IPS-NIHi11 (cell line): ENCODE measurements around the gene LRP1.

ENCODE experiments used
- DNase-seq: peaks from one replicate; pipeline ENCODE4 v3.0.0; 2012; ENCODE audit warnings: mixed read lengths, low spot score

LRP1 gene

GRCh38 chr12:57254506-57255280 lies 126.4 kb downstream of the LRP1 start:
- DNase-seq, result no peak

DNA sequence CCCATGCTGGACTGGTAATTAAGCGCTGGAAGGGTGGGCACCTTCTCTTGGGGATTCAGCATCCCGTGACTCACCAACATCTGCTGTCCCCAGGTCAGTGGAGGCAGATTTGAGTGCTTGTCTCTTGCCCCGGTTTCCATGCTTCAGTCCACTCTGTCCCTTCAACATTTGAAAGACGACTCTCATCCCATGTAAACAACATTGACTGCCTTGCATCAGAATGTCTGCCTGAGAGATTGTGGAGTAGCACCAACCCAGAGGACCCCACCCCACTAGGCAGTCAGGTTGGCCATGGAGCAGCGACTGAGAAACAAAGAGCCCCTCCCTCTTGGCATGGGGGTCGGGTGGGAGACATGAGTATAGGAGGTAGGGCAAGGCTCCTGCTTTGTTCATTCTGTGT lies 127.6 kb downstream of the LRP1 start:
- no peak for DNase-seq

DNA sequence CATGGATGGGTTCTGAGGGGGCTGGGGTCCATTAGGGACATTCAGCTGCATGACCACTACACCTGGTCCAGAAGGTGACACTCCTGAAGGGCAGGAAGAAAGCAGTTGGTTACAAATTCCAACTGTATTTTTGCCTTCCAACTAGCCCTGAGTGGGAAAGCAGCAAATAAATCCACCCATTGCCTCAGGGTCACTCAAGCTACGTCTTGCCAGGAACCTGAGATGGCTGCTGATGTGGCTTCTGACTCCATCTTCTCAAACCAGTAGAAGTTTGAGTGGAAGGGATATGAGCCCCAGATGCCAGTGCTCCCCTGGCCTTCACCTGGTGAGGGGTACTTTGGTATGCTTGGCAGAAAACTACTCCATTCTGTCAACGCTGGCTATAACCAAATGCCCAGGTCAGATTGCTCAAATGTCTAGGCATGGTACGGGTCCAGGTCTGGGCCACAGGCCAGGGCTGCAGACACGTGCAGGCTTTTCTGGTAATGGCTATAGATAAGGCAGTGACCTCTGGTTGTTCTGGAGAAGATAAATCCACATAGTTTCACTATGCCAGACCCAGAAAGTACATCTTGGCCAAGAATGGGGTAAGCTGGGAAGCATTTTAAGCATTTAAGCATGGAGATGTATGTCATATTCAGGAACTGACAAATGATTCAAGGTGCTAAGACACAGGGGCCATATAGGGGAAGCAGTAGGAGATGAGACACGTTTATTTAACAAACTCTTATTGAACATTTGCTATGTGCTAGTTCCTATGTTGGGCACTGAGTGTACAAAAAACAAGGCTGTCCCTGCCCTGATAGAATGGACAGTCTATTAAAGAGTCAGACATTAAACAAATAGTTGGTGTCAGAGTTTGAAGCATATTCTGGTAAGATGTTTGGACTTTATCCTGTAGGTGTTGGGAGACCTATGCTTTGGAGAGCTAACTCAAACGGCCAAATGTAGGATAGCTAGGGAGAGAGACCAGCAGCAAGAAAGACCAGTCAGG lies 131.0 kb downstream of the LRP1 start:
- no peak for DNase-seq

DNA sequence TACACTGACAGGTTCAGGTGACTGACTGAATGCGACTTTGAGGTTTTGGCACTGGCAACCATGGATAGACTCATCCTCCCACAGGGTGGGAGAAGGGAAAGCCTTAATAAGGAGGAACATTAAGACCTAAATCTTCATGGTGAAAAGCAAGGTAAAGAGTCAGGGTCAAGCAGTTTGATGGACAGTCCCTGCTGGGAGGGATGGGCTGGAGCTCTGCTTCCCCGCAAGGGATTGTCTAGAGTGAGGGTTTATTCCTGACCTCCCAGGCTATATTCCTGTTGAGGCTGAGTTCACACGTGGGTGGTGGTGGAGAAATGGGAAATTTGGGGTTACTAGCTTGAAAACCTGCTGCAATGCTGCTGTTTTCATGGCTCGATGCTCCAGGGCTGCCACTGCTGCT lies 132.1 kb downstream of the LRP1 start:
- no peak for DNase-seq

DNA sequence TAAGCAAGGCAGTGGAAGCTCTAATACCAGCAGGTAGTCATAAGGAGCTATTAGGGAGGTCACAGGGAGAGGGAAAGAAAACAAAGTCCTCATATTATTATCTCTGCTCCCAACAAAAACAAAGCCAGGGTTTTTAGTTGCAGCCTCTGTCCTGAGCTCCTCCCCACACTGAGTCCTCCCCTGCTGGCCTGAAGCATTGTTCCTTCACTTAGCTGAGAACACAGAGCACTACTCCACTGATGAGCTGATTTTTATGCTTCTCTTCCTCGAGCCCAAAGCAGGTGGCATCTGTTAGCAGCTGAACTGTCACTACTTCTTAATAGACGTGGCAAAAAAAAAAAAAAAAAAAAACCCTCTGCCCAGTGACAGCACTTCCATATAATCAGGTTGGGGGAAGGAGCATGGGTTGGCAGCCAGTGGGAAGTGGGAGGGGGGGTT lies 133.2 kb downstream of the LRP1 start:
- no peak for DNase-seq

DNA sequence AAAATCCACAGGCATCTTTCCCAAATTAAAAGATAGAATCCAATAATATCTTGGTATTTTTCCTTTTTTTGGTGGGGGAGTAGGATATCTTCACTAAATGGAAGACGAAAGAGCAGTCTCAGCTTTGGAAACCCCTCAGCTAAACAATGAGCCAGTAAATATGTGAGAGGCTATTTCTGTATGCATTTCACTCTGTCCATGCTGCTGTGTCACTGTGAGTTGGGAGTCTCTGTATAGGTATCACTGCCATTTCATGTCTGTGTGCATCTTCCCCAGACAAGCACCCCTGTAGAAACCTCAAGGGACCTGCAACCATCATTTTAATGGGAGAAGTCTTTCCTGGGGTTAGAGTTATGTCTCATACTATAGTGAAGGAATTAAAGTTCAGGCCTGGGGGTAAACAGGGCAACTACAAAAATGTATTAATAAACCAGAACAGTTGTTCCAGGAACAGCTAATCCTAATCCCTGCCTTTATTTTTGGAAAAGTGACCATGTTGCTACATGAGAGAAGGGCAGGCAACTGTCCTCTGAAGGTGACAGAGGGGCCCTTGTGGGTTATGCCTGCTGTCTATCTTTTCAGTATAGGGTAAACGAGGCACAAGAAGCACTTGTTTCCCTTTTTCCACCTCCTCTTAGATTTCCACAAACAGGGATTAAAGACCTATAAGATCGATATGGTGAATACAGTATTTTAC lies 134.0 kb downstream of the LRP1 start:
- no peak for DNase-seq
